NT2/D1 (cell line): ENCODE data around the gene PNRC1.
"Not testable (repeated sequence)": the region's sequence is repeated elsewhere in the genome, so short reads cannot be mapped to it uniquely, and the experiment has no call there.

ENCODE experiments used
- DNase-seq: peaks from one replicate; pipeline ENCODE4 v3.0.0-alpha.2; 2011; ENCODE audit warnings: low read depth, low spot score
- H3K27me3 ChIP-seq: 2 replicates; pipeline ENCODE4 v1.6.0; 2011; ENCODE audit warnings: mild to moderate bottlenecking; ENCODE audit not compliant: insufficient read length, insufficient read depth
- H3K36me3 ChIP-seq: 2 replicates; pipeline ENCODE4 v1.6.1; 2011; ENCODE audit warnings: mild to moderate bottlenecking, low read length, mixed read lengths; ENCODE audit not compliant: insufficient read depth, insufficient read length
- H3K4me1 ChIP-seq: 2 replicates; pipeline ENCODE4 v1.5.1; 2011; ENCODE audit not compliant: insufficient read depth, insufficient read length
- H3K4me3 ChIP-seq: 2 replicates; pipeline ENCODE4 v1.5.1; 2011; ENCODE audit warnings: low read depth; ENCODE audit not compliant: insufficient read length
- H3K9ac ChIP-seq: 2 replicates; pipeline ENCODE4 v1.6.0; 2011; ENCODE audit warnings: low read depth; ENCODE audit not compliant: insufficient read length
- H3K9me3 ChIP-seq: 2 replicates; pipeline ENCODE4 v1.5.1; 2011; ENCODE audit warnings: mild to moderate bottlenecking, low read length; ENCODE audit not compliant: insufficient read depth
- SUZ12 ChIP-seq: IDR thresholded peaks from 2 replicates; pipeline ENCODE4 v1.6.1; 2011; ENCODE audit not compliant: insufficient read length, insufficient read depth; ENCODE audit errors: extremely low read depth
- YY1 ChIP-seq: IDR thresholded peaks from 2 replicates; pipeline ENCODE4 v1.6.1; 2011; ENCODE audit not compliant: insufficient read length, insufficient read depth
- ZNF274 ChIP-seq: IDR thresholded peaks from 2 replicates; pipeline ENCODE4 v1.6.1; 2011; ENCODE audit warnings: mild to moderate bottlenecking, low read depth, low read length

PNRC1 gene

GRCh38 chr6:89080281-89081128, at the start of gene PNRC1:
PNRC1 (plus strand) TSS chr6:89080751; CDS start chr6:89080895, 144 bp downstream.
- peak within 1 kb of the TSS; percentile 94 for H3K9ac ChIP-seq
- peaks cover 9% of the 10 kb centered on the region for H3K36me3 ChIP-seq
- H3K27me3 ChIP-seq, result no peaks in the 10 kb centered on the region
- no peaks in the 10 kb centered on the region for H3K9me3 ChIP-seq
- no peak for TF ChIP-seq YY1
- no peak for TF ChIP-seq SUZ12
- no peak for TF ChIP-seq ZNF274
- DNase-seq, result peak; percentile 97
- H3K4me3 ChIP-seq, result peak within 1 kb of the TSS; percentile 84
- no peaks in the 10 kb centered on the region for H3K4me1 ChIP-seq

DNA sequence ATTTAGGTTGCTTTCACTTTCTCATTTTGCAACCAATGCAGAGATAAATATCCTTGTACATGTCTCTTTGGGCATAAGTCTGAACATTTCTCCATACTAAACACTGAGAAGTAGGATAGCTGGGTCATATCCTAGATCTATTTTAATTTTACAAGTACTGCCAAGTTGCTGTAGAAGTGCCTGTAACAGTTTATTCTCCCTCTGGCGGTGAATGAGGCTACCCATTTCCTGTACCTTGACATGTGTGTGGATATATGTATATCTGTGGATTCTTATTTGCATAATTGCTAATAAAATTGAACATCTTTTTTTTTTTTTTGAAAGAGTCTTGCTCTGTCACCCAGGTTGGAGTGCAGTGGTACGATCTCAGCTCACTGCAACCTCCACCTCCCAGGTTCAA, 48.0 kb upstream of the PNRC1 start:
- H3K4me1 ChIP-seq, result no peaks in the 10 kb centered on the region
- TF ChIP-seq ZNF274, result no peak
- no peak for TF ChIP-seq YY1
- TF ChIP-seq SUZ12, result no peak
- no peak overlapping the region for H3K9ac ChIP-seq
- H3K27me3 ChIP-seq, result no peaks in the 10 kb centered on the region
- no peaks in the 10 kb centered on the region for H3K36me3 ChIP-seq
- DNase-seq, result no peak
- no peak overlapping the region for H3K4me3 ChIP-seq
- H3K9me3 ChIP-seq, result no peaks in the 10 kb centered on the region

- H3K9me3 ChIP-seq, result no peaks in the 10 kb centered on the region
- no peak overlapping the region for H3K4me3 ChIP-seq
- no peak overlapping the region for H3K9ac ChIP-seq
- no peaks in the 10 kb centered on the region for H3K27me3 ChIP-seq
- H3K36me3 ChIP-seq, result no peaks in the 10 kb centered on the region
- DNase-seq, result no peak
- TF ChIP-seq ZNF274, result no peak
- TF ChIP-seq SUZ12, result no peak
- no peak for TF ChIP-seq YY1
- no peaks in the 10 kb centered on the region for H3K4me1 ChIP-seq
These were observed 47.1 kb upstream of the PNRC1 start for GRCh38 chr6:89033461-89033860.

GRCh38 chr6:89034116-89034515, 46.4 kb upstream of the PNRC1 start:
- not testable (repeated sequence) for H3K4me1 ChIP-seq, H3K27me3 ChIP-seq, DNase-seq, H3K4me3 ChIP-seq, H3K36me3 ChIP-seq, H3K9ac ChIP-seq, H3K9me3 ChIP-seq

DNA sequence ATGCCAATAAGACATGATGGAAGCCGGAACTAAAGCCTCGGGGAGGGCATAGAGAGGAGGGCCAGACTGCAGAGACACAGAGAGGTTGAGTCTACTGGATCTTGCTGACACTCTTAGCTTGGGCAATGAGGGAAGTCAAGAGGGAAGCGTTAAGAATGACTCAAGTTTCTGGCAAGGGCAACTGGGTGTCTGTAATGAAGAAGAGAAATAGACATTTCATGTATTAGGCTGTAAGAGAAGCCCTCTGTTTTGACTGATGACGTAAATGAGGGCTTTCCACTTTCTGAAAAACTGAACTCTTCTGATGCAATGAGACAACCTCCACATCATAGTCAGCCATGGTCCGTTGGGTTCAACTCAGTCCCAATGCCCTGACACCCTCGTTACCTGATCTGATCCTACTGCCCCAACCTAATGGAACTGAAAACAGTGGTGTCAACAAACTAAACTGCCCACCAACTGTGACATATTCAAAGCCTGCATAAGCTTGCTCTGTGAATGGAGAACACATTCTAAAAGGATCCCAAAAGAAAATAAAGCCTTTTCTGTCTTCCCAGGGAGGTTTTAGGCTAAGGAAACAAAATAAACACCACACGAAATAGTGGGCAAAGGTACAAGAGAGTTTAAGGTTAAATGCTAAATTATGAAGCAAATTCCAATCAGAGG, 45.8 kb upstream of the PNRC1 start:
- Histone ChIP-seq H3K4me1 (no peaks in the 10 kb centered on the region), H3K9ac (no peak overlapping the region), H3K9me3 (no peaks in the 10 kb centered on the region), H3K27me3 (no peaks in the 10 kb centered on the region), H3K4me3 (no peak overlapping the region), H3K36me3 (no peaks in the 10 kb centered on the region)
- peak; percentile 18 for DNase-seq
- TF ChIP-seq YY1 (no peak), SUZ12 (no peak), ZNF274 (no peak)

DNA sequence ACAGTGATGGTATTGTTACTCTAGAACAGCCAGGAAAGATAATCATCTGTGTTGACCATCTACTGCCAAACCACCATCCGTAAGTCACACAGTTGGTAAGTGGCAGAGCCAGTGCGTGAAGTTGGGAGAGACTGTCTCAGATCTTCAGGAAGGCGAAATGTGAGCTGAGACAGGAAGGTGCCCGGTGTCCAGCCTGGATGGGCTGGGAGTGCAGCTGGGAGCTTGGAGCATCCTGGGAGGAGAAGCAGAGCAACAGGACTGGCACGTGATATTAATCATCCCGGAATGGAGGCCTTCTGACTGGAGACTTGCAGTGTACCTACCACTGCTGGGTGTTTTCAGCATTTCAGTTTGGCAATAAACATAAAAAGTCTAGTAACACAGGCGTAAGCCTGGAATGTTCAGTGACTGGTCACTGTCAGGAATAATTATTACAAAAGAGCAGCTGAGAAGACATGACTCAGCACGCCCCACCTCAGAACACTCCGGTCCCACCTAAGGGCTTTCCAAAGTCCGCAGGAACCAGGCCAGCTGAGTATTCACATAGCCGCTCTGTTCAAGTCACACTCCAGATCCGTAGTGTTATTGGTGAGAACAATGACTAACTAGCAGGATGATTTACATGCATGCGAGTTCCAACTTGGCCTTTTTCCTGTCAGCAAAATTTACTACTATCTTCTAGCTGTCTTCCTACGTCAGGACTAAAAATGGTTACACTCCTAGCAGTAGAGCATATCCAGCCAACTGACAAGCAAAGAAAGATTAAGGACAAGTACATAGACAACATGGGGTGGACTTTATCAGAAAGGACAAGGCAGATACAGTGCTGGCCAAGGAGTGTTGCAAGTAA, 45.1 kb upstream of the PNRC1 start:
- H3K36me3 ChIP-seq, result no peaks in the 10 kb centered on the region
- H3K4me3 ChIP-seq, result no peak overlapping the region
- no peak overlapping the region for H3K9ac ChIP-seq
- DNase-seq, result no peak
- H3K27me3 ChIP-seq, result no peaks in the 10 kb centered on the region
- TF ChIP-seq ZNF274, result no peak
- no peak for TF ChIP-seq YY1
- no peak for TF ChIP-seq SUZ12
- H3K4me1 ChIP-seq, result no peaks in the 10 kb centered on the region
- no peaks in the 10 kb centered on the region for H3K9me3 ChIP-seq
